ENCODE results near the gene CD276. TPM values are rescaled to one million over a fixed set of nuclear protein-coding genes. Genes with fewer than 3 reads are reported as not detected.
"Not testable (repeated sequence)": the region's sequence is repeated elsewhere in the genome, so short reads cannot be mapped to it uniquely, and the experiment has no call there.

Gene CD276
- total and polyA plus RNA-seq, 2 donors, result 4.2 to 11.3 TPM

GRCh38 chr15:73694419-73694818, 10.2 kb downstream of the CD276 start:
- H3K27ac ChIP-seq (ENCODE audit: low read depth in 1 of 2, low read length in 1 of 2), result no peak overlapping the region
- WGBS, result 52% methylated on average over 5 of the region's 5 CpGs
- H3K36me3 ChIP-seq (ENCODE audit: control insufficient read depth in 2 of 2, insufficient read depth in 2 of 2, low read length in 1 of 2), result no peaks in the 10 kb centered on the region
- no peak for DNase-seq (ENCODE audit: low read depth in 6 of 9, low spot score in 9 of 9)
- H3K27me3 ChIP-seq (ENCODE audit: control insufficient read depth in 2 of 2, insufficient read depth in 1 of 2, low read length in 1 of 2), result peaks cover 0 to 30% of the 10 kb centered on the region in 2 donors
- H3K4me1 ChIP-seq (ENCODE audit: control insufficient read depth in 2 of 2, insufficient read depth in 2 of 2, low read length in 2 of 2), result peaks cover 8 to 16% of the 10 kb centered on the region in 2 donors
- H3K4me3 ChIP-seq (ENCODE audit: low read length in 2 of 2), result no peak overlapping the region
- H3K9me3 ChIP-seq (ENCODE audit: control insufficient read depth in 2 of 2, insufficient read depth in 1 of 2, low read length in 1 of 2), result no peaks in the 10 kb centered on the region

DNA sequence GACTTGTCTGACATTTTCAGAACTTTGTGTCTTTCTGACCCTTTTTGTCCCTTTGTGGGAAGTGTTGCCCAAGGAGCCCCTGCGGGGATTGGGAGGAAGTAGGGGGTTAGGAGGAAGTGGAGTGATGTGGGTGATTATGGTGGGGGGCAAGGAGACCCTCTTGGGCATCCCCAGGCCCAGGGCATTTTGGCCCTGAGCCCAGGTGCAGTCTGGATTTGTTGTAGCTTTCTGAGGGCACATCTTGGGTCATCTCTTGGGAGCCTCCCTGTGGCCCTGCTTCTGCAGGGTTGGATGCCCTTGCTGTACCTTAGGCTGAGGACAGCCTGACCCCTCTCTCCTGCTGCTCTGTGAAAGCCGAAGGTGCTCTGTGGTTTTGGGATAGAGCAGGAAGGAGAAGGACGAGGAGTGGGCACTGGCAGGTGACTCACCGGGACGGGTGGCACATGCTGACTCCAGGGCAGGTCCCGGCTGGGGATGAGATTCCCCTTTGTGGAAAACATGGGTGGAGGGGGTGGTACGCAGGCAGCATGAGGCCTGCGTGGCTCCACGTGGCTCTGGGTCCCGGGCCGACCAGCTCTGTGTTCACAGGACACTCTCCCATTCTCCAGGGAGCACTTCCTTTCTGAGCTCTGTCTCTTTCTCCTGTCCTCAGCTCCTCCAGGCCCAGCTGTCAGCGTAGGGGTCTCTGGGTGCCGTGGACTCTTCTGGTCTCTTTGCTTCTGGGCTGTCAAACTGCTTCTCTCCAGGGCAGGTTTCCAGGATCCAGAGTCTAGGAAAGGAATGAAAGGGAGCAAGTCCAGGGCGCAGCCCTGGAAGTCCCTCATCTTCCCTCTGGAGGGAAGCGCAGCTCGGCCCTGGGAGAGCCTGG, 11.8 kb downstream of the CD276 start:
- WGBS, result 68% methylated on average over 16 of the region's 16 CpGs
- peaks cover 0 to 31% of the 10 kb centered on the region in 2 donors for H3K27me3 ChIP-seq (ENCODE audit: control insufficient read depth in 2 of 2, insufficient read depth in 1 of 2, low read length in 1 of 2)
- H3K4me1 ChIP-seq (ENCODE audit: control insufficient read depth in 2 of 2, insufficient read depth in 2 of 2, low read length in 2 of 2), result peaks cover 8 to 16% of the 10 kb centered on the region in 2 donors
- H3K4me3 ChIP-seq (ENCODE audit: low read length in 2 of 2), result no peak overlapping the region
- DNase-seq (ENCODE audit: low read depth in 6 of 9, low spot score in 9 of 9), result no peak
- peak overlapping the region in 1 of 2 donors; percentile 18 for H3K27ac ChIP-seq (ENCODE audit: low read depth in 1 of 2, low read length in 1 of 2)
- no peaks in the 10 kb centered on the region for H3K9me3 ChIP-seq (ENCODE audit: control insufficient read depth in 2 of 2, insufficient read depth in 1 of 2, low read length in 1 of 2)
- H3K36me3 ChIP-seq (ENCODE audit: control insufficient read depth in 2 of 2, insufficient read depth in 2 of 2, low read length in 1 of 2), result no peaks in the 10 kb centered on the region

GRCh38 chr15:73696641-73697001, 12.4 kb downstream of the CD276 start:
- no peaks in the 10 kb centered on the region for H3K9me3 ChIP-seq (ENCODE audit: control insufficient read depth in 2 of 2, insufficient read depth in 1 of 2, low read length in 1 of 2)
- no peak for DNase-seq (ENCODE audit: low read depth in 6 of 9, low spot score in 9 of 9)
- peak overlapping the region in 1 of 2 donors; percentile 18 for H3K27ac ChIP-seq (ENCODE audit: low read depth in 1 of 2, low read length in 1 of 2)
- H3K4me1 ChIP-seq (ENCODE audit: control insufficient read depth in 2 of 2, insufficient read depth in 2 of 2, low read length in 2 of 2), result peaks cover 8 to 16% of the 10 kb centered on the region in 2 donors
- H3K27me3 ChIP-seq (ENCODE audit: control insufficient read depth in 2 of 2, insufficient read depth in 1 of 2, low read length in 1 of 2), result peaks cover 0 to 31% of the 10 kb centered on the region in 2 donors
- no peaks in the 10 kb centered on the region for H3K36me3 ChIP-seq (ENCODE audit: control insufficient read depth in 2 of 2, insufficient read depth in 2 of 2, low read length in 1 of 2)
- no peak overlapping the region for H3K4me3 ChIP-seq (ENCODE audit: low read length in 2 of 2)
- 0% methylated on average over 1 of the region's 1 CpG for WGBS

GRCh38 chr15:73697033-73697467, 12.9 kb downstream of the CD276 start:
- H3K36me3 ChIP-seq (ENCODE audit: control insufficient read depth in 2 of 2, insufficient read depth in 2 of 2, low read length in 1 of 2), result no peaks in the 10 kb centered on the region
- peaks cover 0 to 31% of the 10 kb centered on the region in 2 donors for H3K27me3 ChIP-seq (ENCODE audit: control insufficient read depth in 2 of 2, insufficient read depth in 1 of 2, low read length in 1 of 2)
- DNase-seq (ENCODE audit: low read depth in 6 of 9, low spot score in 9 of 9), result peak; percentile 44 to 86 (median 62)
- H3K4me3 ChIP-seq (ENCODE audit: low read length in 2 of 2), result no peak overlapping the region
- WGBS, result under 1% methylated on average over 9 of the region's 9 CpGs
- peaks cover 8 to 16% of the 10 kb centered on the region in 2 donors for H3K4me1 ChIP-seq (ENCODE audit: control insufficient read depth in 2 of 2, insufficient read depth in 2 of 2, low read length in 2 of 2)
- no peak overlapping the region for H3K27ac ChIP-seq (ENCODE audit: low read depth in 1 of 2, low read length in 1 of 2)
- no peaks in the 10 kb centered on the region for H3K9me3 ChIP-seq (ENCODE audit: control insufficient read depth in 2 of 2, insufficient read depth in 1 of 2, low read length in 1 of 2)

- WGBS, result 90% methylated on average over 14 of the region's 14 CpGs
- peaks cover 8 to 16% of the 10 kb centered on the region in 2 donors for H3K4me1 ChIP-seq (ENCODE audit: control insufficient read depth in 2 of 2, insufficient read depth in 2 of 2, low read length in 2 of 2)
- H3K4me3 ChIP-seq (ENCODE audit: low read length in 2 of 2), result no peak overlapping the region
- no peak for DNase-seq (ENCODE audit: low read depth in 6 of 9, low spot score in 9 of 9)
- H3K9me3 ChIP-seq (ENCODE audit: control insufficient read depth in 2 of 2, insufficient read depth in 1 of 2, low read length in 1 of 2), result no peaks in the 10 kb centered on the region
- no peak overlapping the region for H3K27ac ChIP-seq (ENCODE audit: low read depth in 1 of 2, low read length in 1 of 2)
- H3K27me3 ChIP-seq (ENCODE audit: control insufficient read depth in 2 of 2, insufficient read depth in 1 of 2, low read length in 1 of 2), result peaks cover 0 to 21% of the 10 kb centered on the region in 2 donors
- no peaks in the 10 kb centered on the region for H3K36me3 ChIP-seq (ENCODE audit: control insufficient read depth in 2 of 2, insufficient read depth in 2 of 2, low read length in 1 of 2)
Measured at GRCh38 chr15:73699249-73700040, 15.3 kb downstream of the CD276 start.

DNA sequence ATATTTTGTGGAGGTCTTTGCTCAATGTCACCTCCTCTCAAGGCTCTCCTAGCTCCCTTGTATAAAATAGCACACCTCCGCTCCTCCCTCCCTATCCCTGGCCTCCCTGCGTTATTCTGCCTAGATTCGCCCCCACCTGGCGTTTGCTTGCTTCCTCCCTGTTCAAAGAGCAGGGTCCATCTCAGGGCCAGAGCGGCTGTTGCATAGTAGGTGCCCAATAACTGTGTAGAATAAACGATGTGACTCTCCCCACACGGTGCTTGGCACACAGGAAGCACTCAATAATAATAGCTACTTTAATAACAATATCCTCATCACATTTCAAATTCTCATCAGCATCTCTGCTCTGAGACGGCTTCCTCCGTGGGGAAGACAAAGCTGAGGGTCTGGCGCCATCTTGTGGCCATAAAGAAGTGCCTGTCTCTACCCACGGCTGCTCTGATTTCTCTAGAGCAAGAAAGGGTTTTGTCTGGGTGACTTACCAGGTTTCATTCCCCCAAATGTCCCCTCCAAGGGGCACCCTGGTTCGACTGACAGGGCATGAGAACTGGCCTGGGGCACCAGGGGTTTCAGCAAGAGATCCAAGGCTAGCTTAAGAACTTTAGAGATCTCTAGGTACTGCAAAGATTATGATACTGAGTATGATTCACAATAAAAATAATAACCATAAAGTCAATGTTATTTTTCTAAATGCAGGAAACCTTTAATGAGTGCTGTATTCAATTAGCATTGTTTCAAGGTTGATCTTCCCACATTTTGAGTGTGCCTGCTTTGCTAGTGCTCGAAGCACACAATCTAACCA, 16.1 kb downstream of the CD276 start:
- H3K4me1 ChIP-seq (ENCODE audit: control insufficient read depth in 2 of 2, insufficient read depth in 2 of 2, low read length in 2 of 2), result peaks cover 8 to 16% of the 10 kb centered on the region in 2 donors
- peaks cover 0 to 16% of the 10 kb centered on the region in 2 donors for H3K27me3 ChIP-seq (ENCODE audit: control insufficient read depth in 2 of 2, insufficient read depth in 1 of 2, low read length in 1 of 2)
- H3K4me3 ChIP-seq (ENCODE audit: low read length in 2 of 2), result no peak overlapping the region
- H3K9me3 ChIP-seq (ENCODE audit: control insufficient read depth in 2 of 2, insufficient read depth in 1 of 2, low read length in 1 of 2), result no peaks in the 10 kb centered on the region
- DNase-seq (ENCODE audit: low read depth in 6 of 9, low spot score in 9 of 9), result peak; percentile 43 to 85 (median 78)
- 29% methylated on average over 13 of the region's 13 CpGs for WGBS
- H3K27ac ChIP-seq (ENCODE audit: low read depth in 1 of 2, low read length in 1 of 2), result no peak overlapping the region
- H3K36me3 ChIP-seq (ENCODE audit: control insufficient read depth in 2 of 2, insufficient read depth in 2 of 2, low read length in 1 of 2), result no peaks in the 10 kb centered on the region

- H3K4me3 ChIP-seq (ENCODE audit: low read length in 2 of 2); H3K27ac ChIP-seq (ENCODE audit: low read depth in 1 of 2, low read length in 1 of 2); H3K36me3 ChIP-seq (ENCODE audit: control insufficient read depth in 2 of 2, insufficient read depth in 2 of 2, low read length in 1 of 2); H3K9me3 ChIP-seq (ENCODE audit: control insufficient read depth in 2 of 2, insufficient read depth in 1 of 2, low read length in 1 of 2); H3K27me3 ChIP-seq (ENCODE audit: control insufficient read depth in 2 of 2, insufficient read depth in 1 of 2, low read length in 1 of 2); DNase-seq (ENCODE audit: low read depth in 6 of 9, low spot score in 9 of 9); H3K4me1 ChIP-seq (ENCODE audit: control insufficient read depth in 2 of 2, insufficient read depth in 2 of 2, low read length in 2 of 2): not testable (repeated sequence)
- 92% methylated on average over 33 of the region's 33 CpGs for WGBS
Measured at GRCh38 chr15:73702311-73703239, 18.4 kb downstream of the CD276 start.

DNA sequence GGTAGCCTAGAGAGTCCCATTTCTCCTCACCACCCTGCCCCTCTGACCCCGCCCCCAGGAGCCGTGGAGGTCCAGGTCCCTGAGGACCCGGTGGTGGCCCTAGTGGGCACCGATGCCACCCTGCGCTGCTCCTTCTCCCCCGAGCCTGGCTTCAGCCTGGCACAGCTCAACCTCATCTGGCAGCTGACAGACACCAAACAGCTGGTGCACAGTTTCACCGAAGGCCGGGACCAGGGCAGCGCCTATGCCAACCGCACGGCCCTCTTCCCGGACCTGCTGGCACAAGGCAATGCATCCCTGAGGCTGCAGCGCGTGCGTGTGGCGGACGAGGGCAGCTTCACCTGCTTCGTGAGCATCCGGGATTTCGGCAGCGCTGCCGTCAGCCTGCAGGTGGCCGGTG, 19.4 kb downstream of the CD276 start:
- H3K27me3 ChIP-seq (ENCODE audit: control insufficient read depth in 2 of 2, insufficient read depth in 1 of 2, low read length in 1 of 2); H3K4me3 ChIP-seq (ENCODE audit: low read length in 2 of 2); H3K4me1 ChIP-seq (ENCODE audit: control insufficient read depth in 2 of 2, insufficient read depth in 2 of 2, low read length in 2 of 2); H3K9me3 ChIP-seq (ENCODE audit: control insufficient read depth in 2 of 2, insufficient read depth in 1 of 2, low read length in 1 of 2); H3K27ac ChIP-seq (ENCODE audit: low read depth in 1 of 2, low read length in 1 of 2); DNase-seq (ENCODE audit: low read depth in 6 of 9, low spot score in 9 of 9); H3K36me3 ChIP-seq (ENCODE audit: control insufficient read depth in 2 of 2, insufficient read depth in 2 of 2, low read length in 1 of 2): not testable (repeated sequence)
- 93% methylated on average over 23 of the region's 23 CpGs for WGBS

All from thymus (tissue), 11 donors.